Vagina (tissue), 2 donors: ENCODE results near the gene UNC45A.

Experiments
- POLR2AphosphoS5 ChIP-seq, 2 donors: sonication (generic); formaldehyde crosslinking; IDR thresholded peaks; one replicate each; pipeline ENCODE4 v1.9.0; 2017; ENCODE audit warnings: antibody characterized with exemption in 2 of 2, mild to moderate bottlenecking in 2 of 2, low read depth in 1 of 2; ENCODE audit not compliant: insufficient read depth in 1 of 2
- TF ChIP-seq, protein P1 (sequence below), 3 experiments: fragments of 450-650 bp in 2 of 3; fragments of 200-600 bp in 1 of 3; sonication (generic) in 1 of 3; IDR thresholded peaks; one replicate each; pipeline ENCODE4 v1.5.1; 2017 to 2019; ENCODE audit warnings: antibody characterized with exemption in 3 of 3, mild to moderate bottlenecking in 2 of 3, moderate library complexity in 2 of 3

DNA sequence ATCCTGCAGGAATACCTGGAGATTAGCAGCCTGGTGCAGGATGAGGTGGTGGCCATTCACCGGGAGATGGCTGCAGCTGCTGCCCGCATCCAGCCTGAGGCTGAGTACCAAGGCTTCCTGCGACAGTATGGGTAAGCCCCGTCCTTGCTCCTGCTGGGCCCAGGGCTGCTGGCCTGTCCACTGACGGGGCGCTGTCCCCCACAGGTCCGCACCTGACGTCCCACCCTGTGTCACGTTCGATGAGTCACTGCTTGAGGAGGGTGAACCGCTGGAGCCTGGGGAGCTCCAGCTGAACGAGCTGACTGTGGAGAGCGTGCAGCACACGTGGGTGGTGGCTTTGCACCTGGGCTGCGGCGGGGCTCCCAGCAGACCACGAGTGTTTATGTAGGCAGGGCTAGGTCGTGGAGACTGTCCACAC, 45.8 kb upstream of the UNC45A start:
- TF ChIP-seq, protein P1, sequence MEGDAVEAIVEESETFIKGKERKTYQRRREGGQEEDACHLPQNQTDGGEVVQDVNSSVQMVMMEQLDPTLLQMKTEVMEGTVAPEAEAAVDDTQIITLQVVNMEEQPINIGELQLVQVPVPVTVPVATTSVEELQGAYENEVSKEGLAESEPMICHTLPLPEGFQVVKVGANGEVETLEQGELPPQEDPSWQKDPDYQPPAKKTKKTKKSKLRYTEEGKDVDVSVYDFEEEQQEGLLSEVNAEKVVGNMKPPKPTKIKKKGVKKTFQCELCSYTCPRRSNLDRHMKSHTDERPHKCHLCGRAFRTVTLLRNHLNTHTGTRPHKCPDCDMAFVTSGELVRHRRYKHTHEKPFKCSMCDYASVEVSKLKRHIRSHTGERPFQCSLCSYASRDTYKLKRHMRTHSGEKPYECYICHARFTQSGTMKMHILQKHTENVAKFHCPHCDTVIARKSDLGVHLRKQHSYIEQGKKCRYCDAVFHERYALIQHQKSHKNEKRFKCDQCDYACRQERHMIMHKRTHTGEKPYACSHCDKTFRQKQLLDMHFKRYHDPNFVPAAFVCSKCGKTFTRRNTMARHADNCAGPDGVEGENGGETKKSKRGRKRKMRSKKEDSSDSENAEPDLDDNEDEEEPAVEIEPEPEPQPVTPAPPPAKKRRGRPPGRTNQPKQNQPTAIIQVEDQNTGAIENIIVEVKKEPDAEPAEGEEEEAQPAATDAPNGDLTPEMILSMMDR (IDR thresholded peaks at IDR 0.05), result no peak
- TF ChIP-seq POLR2AphosphoS5 (IDR thresholded peaks at IDR 0.05; ENCODE audit: insufficient read depth in 1 of 2, low read depth in 1 of 2), result no peak
